Stimulated activated CD4-positive, alpha-beta T cell treated with anti-CD3 and anti-CD28 coated beads, TNF-alpha, amount 100 ng/mL, for 4 hours (primary cell): ENCODE measurements around the gene TP53RK.

Experiments
- DNase-seq, 3 experiments: peaks; one replicate each; pipeline ENCODE4 v3.0.0-alpha.2; 2020; ENCODE audit warnings: low read depth in 3 of 3

The TP53RK gene

DNA sequence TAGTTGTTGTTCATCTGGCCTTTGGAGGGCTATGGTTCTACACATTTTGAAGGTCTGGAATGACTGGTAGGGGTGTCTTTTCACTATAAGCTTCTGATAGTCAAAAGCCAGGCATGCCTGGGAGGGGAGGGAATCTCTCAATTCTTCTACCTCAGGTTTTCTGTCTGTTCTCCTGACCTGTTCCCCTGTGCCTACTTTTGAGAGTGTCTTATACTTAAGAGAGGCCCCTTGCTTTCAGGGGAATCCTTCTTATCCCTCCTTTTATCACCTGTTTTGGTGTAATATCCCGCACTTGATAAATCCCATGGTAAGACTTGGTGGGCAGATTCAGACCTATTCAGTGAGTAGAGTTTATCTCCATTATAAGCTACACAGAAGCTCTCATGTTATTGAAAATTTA, 27.6 kb downstream of the TP53RK start:
- DNase-seq: no peak

DNA sequence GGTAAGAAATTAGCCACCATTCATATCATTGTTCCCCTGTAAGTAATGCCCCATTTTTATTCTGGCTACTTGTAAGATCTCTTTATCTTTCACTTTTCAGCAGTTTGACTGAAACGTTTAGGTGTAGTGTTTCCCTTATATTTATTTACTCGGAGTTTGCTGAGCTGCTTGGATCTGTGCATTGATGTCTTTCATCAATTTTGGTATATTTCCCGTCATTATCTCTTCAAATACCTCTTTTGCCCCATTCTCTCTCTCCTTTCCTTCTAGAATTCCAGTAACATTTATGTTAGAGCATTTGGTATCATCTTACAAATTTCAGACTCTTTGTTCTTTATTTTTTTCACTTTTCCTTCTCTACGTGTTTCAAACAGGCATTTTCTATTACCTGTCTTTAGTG, 28.8 kb downstream of the TP53RK start:
- DNase-seq: no peak

DNA sequence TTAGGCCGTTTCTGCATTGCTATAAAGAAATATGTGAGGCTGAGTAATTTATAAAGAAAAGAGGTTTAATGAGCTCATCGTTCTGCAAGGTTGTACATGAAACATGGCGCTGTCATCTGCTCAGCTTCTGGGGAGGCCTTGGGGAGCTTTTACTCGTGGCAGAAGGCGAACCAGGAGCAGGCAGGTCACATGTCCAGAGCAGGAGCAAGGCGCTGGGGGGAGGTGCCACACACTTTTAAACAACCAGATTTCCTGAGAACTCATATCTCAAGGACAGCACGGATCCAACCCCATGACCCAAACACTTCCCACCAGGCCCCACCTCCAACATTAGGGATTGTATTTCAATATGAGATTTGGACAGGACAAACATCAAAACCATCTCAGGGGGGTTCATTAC, 31.6 kb downstream of the TP53RK start:
- no peak for DNase-seq

DNA sequence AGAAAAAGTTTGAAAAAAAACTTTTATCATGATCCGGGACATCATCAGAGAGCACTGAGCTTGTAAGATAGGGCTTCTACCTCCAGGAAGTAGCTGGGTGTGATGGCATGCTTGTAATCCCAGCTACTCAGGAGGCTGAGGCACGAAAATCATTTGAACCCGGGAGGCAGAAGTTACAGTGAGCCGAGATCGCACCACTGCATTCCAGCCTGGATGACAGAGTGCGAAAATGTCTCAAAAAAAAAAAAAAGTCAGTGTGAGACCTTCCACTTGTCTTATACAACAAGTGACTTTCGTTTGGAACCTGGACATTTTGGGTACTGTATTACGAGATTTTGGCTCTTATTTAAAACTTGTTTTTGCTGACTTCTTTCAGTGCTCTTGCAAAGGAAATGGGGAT, 32.1 kb downstream of the TP53RK start:
- DNase-seq: no peak

DNA sequence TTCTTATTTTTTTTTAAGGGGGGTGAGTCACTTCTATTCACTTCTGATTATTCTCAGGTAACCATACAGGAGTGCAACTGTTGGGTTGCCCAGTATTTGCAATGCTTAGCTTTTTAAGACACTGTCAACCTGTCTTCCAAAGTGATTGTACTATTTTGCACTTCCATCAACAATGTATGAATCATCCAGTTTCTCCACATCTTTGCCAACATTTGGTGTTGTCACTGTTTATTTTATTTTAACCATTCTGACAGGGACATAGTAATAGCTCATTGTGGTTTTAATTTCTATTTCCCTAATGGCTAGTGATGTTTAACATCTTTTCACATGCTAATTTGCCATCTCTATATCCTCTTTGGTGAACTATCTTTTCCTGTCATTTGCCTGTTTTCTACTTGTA, 36.5 kb downstream of the TP53RK start:
- DNase-seq: no peak

DNA sequence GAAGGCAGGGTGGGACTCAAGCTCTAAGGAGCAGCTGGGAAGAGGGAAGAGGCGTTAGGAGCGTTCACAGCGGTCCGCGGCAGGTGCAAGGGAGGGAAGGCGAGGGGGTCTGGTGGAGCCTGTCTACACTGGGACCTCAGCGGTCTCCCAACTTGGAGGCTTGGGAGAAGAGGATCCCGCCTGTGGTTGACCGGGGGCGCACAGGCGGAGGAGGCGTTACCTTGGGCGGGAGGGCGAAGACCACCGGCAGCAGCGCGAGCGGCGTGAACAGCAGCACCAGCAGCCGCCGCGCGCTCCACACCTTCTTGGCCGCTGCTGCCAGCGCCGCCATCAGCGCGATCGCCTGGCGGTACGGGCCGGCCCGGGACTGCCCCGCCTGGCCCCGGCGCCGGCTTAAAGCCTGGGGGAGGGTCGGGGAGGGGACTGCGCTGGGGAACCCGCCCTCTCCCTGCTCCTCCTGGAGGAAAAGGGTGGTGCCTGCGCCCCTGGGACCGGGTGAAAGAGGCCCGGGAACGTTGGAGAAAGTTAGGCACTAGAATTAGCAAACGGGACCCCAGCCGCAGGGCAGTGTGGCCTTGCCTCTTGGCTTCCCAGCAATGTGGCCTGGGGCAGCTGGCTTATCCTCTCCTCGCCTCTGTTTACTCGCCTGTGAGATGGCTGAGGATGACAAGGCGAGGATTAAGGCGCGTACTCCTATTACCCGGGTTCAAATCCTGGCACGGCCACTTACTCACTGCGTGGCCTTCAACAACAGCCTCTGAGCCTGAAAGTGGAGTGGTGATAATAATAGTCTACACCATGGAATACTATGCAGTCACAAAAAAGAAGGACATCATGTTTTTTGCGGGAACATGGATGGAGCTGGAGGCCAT, 37.9 kb downstream of the TP53RK start, which contains the start of gene SLC13A3:
Gene SLC13A3 (minus strand): TSS at position 369 of the 872 bp plus-strand sequence. CDS start 38 bp downstream, at position 331.
- DNase-seq: no peak

DNA sequence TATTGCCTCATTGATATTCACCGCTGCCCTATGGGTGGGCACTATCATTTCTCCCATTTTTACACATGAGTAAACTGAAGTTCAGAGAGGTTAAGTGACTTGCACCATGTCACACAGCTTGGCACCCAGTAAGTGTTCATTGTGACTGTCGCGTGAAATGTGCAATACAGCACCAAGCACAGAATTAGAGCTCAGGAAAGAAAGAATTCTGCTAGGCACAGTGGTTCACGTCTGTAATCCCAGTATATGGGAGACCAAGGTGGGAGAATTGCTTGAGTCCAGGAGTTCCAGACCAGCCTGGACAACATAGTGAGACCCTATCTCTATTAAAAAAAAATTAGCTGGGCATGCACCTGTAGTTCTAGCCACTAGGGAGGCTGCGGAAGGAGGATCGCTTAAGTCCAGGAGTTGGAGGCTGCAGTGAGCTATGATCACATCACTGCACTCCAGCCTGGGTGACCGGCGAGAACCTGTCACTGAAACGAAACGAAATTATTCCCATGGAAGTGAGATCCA, 38.6 kb downstream of the TP53RK start:
- DNase-seq: no peak

DNA sequence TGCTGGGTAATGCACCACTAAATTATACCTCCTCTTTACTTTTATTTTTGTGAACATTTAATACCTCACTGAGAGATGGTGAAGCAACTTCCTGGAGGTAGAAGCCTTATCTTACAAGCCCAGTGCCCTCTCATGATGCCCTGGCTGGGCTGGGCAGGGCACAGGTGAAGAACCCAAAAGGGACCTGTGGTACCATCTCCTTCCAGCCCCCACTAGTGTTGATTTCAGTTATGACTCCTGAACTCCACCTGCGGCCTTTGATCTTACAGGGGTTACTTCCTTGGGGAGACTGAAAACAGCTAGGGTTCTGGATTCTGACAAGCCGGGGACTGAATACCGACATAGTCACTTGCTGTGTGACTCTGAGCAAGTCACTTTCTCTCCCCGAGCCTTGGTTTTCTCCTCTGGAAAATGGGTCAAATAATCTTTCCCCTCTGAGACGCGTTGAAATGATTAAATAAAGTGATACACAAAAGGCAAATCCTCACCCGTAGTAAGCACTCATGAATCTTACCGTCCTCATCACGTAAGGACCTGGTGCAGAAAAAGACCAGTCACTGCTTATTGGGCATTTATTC, 39.2 kb downstream of the TP53RK start:
- DNase-seq: no peak

DNA sequence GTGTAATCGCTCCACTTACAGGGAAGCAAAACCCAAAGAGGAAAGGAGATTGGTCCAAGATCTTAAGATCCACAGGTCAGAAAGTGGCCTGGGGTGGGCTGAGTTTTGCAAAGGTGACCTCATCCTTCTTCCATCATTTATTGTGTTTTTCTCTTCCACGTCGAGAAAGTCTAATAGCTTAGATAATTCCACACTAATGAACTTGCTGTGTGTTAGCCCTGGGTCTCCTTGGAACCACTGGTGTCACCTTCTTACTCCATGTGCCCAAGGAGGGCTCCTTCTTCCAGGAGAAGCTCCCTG, 39.6 kb downstream of the TP53RK start:
- DNase-seq: no peak

DNA sequence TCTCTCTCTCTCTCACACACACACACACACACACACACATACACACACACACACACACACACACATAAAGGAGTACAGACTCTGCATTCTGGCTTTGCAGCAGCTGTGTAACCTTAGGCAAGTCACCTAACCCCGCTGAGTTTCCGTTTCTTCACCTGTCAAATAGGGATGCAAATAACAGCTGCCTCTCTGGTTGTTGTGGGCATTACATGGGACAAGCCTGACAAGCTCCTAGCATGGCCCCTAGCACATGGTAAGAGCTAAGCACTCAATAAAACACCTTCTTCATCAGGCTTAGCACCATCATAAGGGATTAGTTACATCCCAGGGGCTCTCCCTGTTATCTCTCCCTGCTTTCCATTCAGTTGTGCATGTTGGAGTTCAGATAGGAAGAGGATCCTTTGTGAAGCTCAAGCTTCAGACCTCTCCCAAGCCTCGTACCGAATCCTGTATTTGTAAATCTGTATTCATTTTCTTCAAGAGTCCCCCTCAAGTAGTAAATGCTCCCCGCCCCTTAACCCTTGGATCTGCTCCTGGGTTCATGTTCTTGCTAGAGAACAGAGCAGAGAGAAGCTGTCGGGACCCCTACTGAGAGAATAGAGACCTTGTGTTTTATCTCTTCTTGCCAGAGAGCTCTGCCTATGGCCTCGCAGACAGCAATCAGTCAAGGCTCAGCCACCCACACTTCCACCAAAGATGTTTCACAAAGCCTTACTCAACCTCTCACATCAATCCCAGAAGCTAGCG, 40.2 kb downstream of the TP53RK start:
- no peak for DNase-seq

DNA sequence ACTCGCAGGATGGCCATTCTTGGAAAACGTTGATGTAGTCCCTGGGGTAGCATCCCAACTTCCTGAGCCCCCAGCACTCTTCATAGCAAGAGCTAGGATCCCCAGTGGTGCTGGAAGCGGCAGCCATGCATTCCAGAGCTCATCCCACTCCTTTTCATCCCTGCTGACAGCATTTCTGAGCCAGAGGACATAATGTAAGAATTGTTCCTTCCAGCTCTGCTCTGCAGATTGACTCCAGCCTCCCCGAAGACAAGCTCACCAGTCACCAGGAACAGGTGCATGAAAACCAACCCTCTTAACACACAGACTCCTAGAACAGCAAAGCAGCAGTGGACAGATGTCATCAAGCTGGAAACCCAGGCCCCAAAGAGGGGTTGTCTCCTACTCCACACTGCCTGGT, 41.8 kb downstream of the TP53RK start:
- no peak for DNase-seq

DNA sequence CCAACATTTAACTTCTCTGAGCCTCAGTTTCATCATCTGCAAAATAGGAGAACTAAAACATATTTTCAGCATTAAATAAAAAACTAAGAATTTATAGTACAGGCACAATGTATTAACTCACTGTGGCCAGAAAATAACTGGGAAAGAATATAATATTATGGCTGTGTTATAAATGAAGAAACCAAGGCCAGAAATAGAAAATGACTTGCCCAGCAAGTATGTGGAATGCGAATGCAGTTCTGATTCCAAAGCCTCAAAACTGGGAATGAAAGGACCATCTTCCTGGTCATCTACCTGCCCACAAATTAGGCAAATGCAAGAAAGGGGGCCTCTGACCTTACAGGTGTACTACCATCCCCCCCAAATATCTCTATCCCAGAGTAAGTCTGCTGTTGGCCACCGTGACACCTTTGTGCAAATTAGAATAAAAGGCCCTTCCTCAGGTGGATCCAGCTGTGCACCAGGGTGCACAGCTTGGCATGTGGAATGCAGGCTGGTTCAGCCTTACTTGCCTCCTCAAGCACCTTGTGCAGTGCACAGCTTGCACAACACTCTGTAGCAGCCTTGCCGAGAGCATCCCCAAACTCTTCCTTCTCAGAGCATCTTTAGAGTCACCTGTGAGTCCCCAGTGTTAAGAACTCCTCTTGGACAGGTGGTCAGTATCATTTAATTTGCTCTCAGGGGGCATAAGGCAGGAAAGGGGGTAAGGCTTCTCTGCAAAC, 42.4 kb downstream of the TP53RK start:
- DNase-seq: no peak

DNA sequence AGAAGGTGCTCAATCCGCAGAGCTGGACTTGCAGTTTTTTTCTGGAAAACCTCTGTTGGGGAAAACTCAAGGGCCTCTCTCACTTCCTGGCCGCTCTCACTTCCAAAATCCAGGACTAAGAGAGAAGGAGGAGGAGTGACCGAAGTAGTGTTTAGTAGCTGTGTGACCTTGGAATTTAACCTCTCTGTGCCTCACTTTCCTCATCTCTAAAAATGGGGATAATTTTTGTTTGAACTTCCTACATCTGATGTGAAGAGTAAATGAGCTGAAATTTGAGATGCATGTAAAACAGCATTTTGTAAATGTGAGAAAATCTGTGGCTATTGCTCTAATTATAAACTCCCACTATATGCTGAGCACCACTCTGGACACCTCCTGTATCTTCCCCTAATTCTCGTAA, 43.1 kb downstream of the TP53RK start:
- DNase-seq: no peak

DNA sequence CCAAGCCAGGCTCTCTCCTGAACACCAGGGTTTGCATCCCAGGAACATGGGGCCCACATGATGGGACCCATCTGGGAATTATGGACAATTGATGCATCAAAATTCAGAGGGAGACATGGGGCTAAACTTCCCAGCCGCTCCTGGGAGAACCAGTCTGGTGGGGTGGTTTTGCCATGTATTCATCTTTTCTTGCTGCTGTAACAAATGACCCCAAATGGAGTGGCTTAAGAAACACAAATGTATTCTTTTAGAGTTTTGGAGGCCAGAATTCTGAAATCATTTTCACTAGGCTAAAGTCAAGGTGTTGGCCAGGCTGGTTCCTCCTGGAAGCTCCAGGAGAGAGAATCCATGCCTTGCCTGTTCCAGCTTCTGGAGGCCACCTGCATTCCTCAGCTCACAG, 44.5 kb downstream of the TP53RK start:
- no peak for DNase-seq

DNA sequence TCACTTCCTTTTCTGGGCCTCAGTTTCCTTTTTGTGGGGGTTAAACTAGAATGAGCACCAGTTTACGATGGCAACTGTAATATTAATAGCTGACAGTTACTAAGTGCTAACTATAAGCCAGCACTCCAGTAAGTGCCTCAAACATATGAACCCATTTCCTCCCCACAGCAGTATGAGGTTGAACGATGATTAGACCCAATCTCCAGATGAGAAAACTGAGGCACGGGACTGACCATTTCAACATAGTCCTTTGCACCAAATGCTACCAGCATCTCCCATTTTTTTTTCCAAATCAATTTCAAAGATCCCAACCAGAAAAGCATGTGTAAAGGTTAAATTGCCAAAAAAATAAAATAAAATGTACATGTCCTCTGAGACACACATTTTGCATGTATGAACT, 45.1 kb downstream of the TP53RK start:
- no peak for DNase-seq

DNA sequence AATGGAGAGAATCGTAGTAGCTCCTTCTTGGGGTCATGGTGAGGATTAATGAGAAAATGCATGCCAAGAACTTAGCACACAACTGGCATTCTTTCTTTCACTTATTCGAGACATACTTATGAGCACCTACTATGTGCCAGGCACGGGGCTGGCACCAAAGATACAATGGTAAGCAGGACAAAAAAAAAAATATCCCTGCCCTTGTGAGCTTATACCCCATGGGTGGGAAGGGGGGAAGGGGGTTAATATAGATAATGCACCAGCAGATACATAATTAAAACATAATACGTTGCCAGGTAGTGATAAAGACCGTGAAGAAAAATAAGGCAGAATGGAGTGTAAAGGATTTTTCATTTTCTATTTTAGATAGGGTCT, 46.3 kb downstream of the TP53RK start:
- DNase-seq: no peak

DNA sequence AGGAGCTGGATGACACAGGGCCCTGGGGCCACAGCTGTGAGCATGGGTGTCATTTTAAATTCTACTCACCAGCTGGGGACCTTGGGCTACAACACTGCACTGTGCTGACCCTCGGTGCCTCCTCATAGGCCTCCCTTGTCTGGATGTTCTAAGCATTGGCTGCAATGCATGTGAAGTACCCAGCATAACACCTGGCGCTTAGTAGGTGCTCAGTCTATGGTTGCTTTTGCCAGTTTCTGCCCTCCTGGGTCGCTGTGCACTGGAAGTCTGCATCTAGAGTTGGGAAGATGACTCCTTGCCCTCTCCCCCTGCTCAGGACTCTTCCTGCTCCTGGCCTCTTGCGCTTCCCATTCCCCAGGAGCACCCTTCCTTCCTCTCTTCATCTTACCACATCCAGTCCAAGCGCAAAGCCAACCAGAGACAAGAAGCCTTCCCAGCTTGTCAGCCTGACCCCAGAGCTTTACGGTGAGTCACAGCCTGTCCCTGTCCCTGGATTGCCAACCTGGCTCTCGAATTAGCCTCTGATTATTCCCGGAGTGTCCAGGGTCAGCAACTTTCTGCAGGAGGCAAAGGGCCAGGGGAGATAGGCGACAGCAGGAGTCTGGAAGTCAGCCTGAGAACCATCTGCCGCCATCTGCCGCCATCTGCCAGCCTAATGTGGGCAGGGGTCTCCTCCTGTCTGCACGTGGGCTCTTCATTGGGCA, 46.8 kb downstream of the TP53RK start:
- DNase-seq: no peak

DNA sequence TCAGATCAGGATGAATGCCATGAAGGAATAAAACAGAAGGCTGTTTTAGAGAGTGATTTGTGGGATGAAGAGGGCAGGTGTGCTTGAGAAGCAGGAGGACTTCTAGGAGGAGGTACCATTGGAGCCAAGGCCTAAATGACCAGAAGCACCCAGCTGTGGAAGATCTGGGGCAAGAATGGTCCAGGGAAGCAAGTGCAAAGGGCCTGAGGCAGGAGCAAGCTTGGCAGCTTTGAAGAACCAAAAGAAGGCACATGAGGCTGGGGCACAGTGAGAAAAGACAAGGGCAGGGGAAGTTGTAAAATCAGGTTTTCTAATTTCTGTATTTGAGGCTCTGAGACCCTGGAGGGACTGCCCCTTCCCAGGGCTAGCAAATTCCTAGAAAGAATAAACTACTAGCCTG, 47.8 kb downstream of the TP53RK start:
- DNase-seq: no peak

DNA sequence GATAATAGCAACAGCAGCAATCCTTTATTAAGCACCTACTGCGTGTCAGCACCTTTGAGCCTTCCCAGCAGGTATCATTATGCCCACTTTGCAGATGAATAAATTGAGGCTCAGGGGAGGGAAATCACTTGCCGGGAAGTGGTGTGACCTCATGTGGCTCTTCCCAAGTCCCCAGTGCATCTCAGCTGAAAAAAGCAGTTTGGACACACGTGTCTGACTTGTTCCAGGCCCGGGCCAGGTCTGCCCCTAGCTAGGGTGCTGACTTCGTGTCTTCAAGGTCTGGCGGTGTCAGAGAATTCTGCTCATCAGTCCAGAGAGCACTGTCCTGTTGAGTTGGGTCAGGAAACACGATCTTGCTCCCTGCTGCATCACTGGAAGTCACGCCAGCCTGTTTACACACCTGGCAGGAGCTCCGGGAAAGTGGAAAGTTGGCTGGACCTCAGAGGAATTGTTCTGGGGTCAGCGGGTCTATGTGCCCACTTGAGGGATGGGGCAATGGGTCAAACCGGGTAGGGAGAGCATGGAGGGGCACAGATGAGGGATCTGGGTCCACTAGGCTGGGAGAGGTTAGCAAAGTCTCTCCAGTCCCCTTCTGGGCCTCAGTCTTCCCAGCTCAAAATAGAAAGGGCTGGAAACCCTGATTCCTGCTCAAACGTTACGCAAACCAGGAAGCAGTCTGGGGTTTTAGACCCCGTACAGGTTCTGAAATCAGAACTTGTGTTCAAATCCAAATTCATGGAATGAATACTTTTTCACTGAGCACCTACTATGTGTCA, 48.5 kb downstream of the TP53RK start:
- DNase-seq: no peak

DNA sequence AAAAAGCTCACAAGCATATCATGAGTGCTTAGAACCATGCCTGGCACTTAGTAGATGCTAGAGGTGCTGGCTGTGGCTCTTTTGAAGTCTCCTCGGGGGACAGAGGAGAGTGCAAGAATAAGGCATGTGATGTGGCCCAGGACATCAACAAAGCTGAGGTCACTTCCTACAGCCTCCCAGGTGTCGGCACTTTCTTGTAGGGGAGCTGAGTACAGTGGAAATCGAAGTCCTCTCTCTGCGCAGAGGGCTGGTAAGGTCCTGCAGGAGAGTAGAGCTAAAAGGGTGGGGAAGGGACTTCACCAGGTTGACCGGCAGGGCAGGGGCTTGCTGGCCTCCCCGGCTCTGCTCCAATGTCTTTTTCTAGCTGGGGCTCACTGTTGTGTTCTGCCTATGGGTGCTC, 49.2 kb downstream of the TP53RK start:
- DNase-seq: no peak

DNA sequence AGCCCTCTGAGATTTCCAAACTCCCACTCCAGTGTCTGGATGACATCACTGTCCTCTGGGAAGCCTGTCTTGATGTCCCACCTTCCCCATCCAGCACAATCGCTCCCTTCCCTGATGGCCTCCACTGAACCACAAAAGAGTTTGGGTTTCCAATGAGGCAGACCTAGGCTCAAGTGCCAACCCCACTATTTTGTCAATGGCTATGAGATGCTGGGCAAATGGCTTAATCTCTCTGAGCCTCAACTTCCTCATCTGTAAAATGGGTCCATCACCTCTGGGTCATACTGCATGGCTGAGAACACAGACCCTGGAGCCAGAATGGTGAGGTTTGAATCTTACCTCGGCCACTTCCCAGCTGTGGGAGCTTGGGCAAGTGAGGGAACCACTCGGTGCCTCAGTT, 49.7 kb downstream of the TP53RK start:
- DNase-seq: no peak
